Right lung (tissue), 5 donors: ENCODE results near the gene SPG7. TPM values are rescaled to one million over a fixed set of nuclear protein-coding genes. Genes with fewer than 3 reads are reported as not detected.
"Not testable (repeated sequence)": the region's sequence is repeated elsewhere in the genome, so short reads cannot be mapped to it uniquely, and the experiment has no call there.

Source experiments
- DNase-seq, 2 donors: peaks; one replicate each; pipeline ENCODE4 v3.0.0-alpha.2; 2013
- polyA plus RNA-seq, 5 donors: library from polyadenylated mRNA; unstranded; fragments of 120-200 nt; gene quantifications; one replicate each; pipeline versions ENCODE4 v1.2.1 to v1.2.3, GENCODE V29; 2013; ENCODE audit warnings: inconsistent platforms in 1 of 5, low replicate concordance in 1 of 5; ENCODE audit not compliant: insufficient read length in 5 of 5, insufficient read depth in 1 of 5

SPG7 gene
- polyA plus RNA-seq, 5 donors: 100.0 to 129 (median 121) TPM

DNA sequence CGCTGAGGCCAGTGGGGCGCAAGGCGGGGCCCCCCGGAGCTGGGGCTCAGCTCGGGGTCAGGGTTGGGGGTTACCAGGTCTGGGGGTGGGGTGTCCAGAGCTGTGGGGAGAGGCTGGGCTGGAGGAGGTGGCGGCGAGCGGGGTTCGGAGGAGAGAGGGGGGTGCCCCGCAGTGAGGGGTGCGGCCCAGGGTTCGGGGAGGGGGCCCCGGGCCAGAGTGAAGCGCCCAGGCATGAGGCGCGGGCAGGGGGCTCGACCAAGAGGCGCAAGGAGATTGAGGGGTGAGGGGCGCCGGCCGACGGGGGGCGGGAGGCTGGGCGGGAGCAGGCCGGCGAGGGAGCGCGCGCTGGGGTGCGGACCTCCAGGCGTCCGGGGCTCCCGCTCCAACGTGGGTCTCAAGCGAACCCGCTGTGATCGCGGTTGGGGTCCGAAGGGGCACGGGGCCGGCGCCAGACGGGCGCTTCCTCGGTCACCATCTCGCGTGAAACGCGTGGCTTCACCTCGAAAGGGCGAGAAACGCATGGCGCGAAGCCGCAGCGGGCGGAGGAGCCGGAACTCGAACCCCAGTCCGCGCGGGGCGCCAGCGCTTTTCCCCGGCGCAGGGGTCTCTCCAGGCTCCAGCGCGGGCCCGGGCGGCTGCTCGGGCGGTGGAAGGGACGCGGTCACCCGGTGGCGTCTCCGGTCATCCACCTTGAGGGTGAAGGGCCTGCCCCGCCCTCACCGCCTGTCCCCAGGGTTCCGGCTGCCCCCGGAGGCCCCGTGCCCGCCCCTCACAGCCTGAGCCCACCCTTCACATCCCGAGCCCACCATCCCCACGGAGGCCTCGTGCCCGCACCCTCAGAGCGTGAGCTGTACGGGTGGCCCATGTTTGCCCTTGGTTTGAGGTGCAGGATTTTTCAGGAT, 68.2 kb downstream of the SPG7 start:
- DNase-seq: no peak

DNA sequence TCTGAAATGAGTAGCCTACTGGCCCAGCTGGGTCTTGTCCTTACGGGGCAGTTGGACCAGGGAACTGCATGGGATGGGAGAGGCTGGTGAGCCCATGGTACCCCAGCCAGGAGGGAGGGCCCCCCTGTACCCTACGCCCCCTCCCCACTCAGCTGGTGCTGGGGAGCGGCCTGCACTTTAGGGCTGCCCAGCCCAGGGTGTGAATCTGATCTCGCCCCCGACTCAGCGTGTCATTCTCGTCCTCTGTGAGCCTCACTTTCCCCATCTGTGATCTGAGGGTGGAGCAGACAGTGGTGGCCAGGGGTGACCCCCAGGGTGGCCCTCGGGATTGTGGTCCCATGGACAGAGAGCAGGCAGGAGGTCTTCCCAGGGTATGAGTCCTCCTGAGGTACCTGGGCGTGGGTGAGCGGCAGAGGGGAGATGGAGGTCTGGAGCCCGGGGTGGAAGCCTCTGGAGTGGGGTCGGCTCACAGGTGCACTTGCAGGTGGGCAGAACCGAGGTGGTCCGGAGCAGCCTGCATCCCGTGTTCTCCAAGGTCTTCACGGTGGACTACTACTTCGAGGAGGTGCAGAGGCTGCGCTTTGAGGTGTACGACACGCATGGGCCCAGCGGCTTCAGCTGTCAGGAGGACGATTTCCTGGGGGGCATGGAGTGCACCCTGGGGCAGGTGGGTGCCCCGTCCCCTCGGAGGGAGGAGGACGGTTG, 69.0 kb downstream of the SPG7 start:
- no peak for DNase-seq

DNA sequence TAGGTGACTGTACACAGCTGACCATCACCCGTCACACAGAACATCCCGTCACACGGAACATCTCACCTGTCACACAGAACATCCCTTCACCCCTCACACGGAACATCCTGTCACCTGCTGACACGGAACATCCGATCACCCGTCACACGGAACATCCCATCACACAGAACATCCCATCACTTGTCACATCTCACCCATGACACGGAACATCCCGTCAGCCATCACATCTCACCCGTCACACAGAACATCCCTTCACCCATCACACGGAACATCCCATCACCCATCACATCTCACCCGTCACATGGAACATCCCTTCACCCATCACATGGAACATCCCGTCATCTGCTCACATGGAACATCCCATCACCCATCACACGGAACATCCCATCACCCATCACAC, 71.1 kb downstream of the SPG7 start:
- no peak for DNase-seq

DNA sequence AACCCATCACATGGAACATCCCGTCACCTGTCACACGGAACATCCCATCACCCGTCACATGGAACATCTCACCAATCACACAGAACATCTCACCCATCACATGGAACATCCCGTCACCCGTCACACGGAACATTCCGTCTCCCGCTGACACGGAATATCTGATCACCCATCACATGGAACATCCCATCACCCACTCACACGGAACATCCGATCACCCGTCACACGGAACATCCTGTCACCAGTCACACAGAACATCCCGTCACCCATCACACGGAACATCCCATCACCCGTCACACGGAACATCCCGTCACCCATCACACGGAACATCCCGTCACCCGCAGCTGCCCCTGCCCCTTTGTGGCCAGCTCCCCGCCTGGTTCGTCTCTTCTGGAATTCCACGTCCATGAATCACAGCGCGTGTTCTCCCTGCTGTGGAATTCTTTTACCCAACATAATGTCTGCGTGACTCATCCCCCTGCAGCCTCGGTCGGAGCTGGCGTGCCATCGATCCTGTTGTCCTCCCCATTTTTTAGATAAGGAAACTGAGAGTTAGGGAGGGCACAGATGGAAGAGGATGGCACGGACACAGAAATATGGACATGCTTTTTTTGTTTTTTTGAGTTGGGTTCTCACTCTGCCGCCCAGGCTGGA, 73.0 kb downstream of the SPG7 start:
- no peak for DNase-seq

DNA sequence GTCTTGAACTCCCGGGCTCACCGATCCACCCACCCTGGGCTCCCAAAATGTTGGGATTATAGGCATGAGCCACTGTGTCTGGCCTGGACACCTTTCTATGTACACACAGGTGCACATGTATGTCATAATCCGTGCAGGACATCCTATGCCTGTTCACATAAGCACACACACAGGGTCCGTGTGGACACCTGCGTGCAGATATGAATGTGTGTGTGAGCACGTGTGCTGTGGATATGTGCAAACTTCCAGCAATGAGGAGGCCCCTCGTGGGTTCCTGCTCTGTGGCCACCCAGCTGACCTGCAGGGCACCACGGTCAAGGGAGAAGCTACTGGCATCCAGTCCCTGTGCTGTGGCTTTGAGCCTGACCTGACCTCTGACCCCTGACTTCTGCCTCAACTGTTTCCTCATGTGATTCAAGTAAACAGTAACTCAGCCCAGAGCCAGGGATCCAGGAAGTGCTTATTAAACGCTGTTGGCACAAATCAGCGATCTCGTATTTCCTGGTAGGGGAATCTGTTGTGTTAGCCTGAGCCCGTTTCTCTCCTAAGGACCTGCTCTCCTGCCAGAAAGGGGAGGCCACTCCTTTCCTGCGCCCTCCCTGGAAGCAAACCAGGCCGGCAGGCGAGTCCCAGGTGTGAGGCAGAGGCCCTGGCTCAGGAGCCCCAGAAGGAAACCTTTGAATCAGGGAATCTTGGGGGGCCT, 73.8 kb downstream of the SPG7 start:
- no peak for DNase-seq

DNA sequence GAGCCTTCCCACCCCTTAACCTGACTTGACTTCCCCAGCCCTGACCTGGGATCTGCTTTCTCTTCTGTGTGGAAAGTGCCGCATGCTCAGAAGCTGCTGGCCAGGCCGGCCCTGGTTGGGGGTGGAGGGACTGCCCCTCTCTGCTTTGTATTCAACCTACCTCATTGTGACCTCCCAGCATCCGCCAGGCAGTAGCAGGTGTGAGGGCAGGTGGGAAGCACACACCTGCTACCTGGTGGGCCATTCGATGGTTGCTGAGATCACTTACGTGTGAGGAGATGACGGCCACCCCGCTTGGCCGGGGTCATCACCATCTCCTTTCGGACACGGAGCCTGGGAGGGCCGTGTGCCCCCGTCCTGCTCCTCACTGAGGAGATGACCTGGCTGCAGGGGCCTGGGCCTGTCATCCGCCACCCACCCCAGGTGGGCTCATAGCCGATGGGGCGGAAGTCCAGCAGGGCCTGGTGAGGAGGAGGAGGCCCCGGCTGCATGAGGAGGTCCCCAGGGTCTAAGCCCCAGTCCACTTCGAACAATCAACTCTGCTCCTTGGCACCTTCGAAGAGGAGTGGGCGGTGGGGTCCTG, 74.5 kb downstream of the SPG7 start:
- no peak for DNase-seq

DNA sequence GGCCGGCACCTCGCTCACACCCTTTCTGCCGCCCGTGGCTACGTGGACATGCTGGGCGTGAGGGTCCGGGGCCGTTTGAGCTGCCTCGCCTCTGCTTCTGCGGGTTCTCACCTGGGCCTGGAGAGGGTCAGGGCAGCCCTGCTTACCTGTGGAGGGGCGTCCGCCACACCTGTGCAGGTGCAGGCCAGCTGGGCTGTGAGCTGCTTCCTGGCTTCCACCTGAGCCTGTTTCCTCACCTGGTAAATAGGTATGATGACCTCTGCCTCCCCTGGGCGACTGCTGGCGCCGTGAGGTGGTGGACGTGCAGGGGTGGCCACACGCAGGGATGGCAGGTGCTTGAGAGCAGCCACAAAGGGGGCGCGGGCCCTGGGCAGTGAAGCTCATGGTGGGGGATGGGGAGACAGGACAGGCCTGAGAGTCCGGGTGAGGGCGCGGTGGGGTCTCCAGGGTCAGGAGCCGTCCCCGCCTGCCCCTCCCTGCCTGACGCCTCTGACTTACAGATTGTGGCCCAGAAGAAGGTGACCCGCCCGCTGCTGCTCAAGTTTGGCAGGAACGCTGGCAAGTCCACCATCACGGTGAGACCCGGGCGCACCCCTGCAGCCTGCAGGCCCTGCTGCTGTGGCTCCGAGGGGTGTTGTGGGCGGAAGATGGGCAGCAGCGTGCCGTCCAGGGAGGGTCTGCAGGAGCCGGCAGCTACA, 75.1 kb downstream of the SPG7 start:
- DNase-seq: no peak

DNA sequence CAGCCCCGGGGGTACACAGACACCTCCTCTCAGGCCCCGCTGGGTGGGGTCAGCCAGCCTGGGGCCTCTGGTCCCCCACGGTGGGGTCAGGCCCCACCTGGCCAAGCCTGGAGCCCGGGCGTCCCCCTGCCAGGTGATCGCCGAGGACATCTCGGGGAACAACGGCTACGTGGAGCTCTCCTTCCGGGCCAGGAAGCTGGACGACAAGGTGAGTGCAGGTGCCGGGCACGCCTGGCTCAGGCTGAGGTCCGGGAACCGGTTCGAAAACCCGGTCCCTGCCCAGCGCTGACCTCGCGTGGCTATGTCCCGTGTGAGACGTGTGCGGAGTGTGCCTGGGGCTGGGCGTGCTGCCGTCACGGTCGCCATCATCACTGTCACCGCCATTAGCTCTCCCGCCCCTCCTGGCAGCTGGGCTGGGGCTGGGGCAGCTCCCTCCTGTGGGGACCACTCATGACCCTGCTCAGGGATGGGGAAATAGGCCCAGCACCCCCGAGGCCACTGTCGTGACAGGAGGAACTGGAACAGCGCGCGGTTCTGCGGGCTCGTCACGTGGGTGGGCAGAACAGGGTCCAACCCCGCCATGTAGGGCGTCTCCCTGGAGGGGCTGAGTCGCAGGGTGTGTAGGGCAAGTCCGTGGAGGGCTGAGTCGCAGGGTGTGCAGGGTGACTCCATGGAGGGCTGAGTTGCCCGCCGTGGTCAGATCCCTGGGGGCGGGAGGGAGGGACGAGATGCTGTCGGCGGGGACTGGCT, 75.9 kb downstream of the SPG7 start:
- no peak for DNase-seq

DNA sequence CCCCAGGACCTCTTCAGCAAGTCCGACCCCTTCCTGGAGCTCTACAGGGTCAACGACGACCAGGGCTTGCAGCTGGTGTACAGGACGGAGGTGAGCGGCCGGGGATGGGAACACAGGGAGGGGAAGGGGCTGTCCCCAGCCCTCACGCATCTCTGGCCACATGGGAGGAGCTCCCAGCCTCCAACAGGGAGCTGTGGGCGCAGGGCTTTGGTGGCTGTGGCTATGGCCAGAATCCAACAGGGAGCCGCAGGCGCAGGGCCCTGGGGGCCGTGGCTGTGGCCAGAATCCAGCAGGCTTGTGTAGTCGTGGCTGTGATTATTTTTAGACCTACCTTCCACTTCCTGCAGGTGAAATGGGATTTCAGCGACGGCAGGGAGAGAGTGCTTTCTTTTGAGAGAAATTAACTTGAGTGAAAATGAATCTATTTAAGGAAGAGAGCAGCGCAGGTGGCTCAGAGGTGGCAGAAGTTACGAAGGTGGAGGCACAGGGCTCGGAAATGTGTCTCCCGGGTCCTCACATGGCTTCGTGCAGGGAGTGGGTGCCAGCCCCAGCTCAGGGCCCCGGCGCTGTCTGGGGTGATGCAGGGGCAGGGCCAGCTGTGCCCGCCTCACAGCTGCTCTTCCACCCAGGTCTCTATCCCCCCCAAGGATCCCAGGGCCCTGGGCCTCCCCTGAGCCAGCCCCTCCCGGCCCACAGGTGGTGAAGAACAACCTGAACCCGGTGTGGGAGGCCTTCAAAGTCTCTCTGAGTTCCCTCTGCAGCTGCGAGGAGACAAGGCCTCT, 76.8 kb downstream of the SPG7 start:
- no peak for DNase-seq

DNA sequence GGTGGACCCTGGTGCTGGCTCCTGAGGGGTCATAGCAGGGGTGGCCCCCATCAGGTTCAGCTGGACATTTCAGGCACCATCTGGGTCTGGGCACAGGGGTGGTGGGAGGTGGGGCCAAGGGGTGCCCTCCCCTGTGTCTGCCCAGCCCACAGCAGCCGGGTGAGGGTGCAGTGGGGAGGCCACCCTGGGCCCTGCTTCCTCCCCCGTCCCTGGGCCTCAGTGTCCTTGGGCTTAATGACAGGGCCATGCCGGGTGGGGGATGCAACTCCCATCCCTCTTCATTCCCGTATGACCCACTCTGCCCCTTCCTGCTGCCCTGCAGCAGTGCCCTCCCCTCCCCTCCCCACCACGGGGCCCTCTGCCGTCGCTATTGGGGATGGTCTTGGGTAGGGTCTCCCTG, 78.0 kb downstream of the SPG7 start:
- no peak for DNase-seq

DNA sequence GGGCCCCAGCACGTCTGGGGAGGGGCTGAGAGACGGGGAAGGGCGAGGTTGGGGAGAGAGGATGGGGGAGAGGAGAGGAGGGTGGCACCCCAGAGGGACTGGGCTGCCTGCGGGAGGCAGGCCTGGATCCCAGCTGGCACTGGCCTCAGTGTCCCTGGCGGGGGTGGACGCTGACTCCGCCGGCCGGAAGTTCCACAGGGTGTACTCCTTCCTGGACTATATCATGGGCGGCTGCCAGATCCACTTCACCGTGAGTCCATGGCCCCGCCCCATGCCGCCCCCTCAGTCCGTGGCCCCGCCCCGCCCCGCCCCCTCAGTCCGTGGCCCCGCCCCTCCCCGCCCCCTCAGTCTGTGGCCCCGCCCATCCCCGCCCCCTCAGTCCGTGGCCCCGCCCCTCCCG, 78.7 kb downstream of the SPG7 start:
- no peak for DNase-seq

DNA sequence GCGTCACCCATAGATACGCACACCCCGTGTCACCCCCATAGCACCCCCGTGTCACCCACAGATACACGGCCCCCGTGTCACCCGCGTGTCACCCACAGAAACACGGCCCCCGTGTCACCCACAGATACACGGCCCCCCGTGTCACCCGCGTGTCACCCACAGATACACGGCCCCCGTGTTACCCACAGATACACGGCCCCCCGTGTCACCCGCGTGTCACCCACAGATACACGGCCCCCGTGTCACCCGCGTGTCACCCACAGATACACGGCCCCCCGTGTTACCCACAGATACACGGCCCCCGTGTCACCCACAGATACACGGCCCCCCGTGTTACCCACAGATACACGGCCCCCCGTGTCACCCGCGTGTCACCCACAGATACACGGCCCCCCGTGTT, 79.5 kb downstream of the SPG7 start:
- DNase-seq: not testable (repeated sequence)

DNA sequence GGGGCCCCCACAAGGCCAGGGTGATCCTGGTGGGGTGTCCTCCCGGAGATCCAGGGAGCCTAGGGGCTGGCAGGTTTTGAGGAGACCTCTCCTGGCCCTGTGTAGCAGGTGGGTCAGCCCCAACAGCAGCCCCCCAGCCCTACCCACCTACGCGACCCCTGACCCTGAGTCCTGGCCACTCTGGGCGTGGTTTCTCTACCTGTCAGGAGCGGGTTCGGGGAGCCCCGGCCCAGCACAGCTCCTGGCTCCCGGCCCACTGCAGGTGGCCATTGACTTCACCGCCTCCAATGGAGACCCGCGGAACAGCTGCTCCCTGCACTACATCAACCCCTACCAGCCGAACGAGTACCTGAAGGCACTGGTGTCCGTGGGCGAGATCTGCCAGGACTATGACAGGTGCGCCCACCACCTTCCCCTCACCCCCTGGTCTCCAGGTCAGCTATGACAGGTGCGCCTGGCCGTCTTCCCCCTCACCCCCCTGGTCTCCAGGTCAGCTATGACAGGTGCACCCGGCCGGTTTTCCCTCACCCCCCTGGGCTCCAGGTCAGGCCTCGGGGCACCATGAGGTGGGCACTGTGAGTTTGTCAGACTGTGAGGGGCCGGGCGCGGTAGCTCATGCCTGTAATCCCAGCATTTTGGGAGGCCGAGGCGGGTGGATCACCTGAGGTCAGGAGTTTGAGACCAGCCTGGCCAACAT, 80.4 kb downstream of the SPG7 start:
- no peak for DNase-seq

DNA sequence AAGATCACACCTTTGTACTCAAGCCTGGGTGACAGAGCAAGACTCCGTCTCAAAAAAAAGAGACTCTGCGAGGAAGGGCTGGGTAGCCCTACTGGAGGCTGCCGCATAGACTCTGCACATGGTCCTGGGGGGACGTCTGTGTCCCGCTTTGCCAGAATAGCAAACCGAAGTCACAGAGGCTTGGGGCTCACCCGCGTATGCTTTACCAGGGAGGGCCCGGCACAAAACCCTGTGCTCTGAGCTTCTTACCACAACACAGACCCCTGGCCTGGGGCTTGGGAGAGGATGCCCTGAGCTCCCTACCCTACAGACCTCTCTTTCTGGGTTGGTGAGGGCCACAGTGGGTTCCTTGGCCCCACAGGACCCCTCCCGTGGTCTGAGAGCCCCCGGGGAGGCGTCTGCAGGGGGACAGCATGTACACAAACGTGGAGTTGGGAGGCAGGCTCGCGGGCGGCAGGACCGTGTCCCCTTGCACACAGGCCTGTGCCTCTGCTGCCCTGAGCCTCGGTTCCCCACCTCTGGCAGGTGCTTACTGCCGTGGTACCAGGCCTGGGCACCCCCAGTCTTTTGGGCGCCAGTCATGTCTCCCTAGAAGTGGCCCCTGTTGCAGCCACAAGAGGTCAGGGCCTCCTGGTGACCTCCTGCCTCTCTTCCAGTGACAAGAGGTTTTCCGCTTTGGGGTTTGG, 81.2 kb downstream of the SPG7 start:
- DNase-seq: no peak

DNA sequence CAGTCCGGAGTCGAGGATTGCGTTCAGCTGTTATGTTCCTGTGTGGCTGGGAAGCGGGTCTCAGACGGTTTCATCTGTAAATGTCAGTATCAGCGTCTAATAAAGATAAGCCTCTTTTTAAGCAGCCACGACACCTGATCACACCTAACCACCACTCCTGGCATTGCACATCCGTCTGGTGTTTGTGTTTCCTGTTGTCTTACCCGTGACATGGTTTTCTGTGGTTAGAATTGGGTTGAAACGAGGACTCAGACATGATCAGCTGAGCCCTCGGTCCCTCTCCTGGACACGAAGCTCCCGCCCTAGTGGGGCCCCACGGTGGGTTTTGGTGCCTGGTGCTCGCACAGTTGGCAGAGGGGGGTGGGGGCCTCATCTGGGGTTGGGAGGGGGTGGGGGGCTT, 85.6 kb downstream of the SPG7 start:
- DNase-seq: no peak

DNA sequence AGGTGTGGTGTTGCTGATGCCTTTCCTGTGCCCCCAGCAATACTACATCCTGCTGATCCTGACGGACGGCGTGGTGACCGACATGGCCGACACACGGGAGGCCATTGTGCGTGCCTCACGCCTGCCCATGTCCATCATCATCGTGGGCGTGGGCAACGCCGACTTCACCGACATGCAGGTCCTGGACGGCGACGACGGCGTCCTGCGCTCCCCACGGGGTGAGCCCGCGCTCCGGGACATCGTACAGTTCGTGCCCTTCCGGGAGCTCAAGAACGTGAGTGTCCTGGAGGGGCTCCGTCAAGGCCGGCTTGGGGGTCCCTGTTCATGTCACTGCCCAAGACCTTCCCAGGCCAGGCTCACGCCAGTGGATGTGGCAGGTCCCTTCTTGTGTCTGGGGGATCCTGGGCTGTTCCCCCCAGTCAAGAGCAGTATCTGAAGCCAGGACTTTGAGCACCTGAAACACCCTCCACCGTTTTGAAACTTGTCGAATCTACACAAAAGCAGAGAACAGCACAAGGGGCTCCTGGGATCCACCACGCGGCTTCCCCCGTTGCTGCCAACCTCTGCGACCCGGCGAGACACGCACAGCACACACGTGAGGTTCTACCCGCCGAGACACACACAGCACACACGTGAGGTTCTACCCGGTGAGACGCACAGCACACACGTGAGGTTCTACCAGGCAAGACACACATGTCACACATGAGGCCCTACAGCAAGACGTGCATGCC, 87.3 kb downstream of the SPG7 start:
- DNase-seq: no peak

DNA sequence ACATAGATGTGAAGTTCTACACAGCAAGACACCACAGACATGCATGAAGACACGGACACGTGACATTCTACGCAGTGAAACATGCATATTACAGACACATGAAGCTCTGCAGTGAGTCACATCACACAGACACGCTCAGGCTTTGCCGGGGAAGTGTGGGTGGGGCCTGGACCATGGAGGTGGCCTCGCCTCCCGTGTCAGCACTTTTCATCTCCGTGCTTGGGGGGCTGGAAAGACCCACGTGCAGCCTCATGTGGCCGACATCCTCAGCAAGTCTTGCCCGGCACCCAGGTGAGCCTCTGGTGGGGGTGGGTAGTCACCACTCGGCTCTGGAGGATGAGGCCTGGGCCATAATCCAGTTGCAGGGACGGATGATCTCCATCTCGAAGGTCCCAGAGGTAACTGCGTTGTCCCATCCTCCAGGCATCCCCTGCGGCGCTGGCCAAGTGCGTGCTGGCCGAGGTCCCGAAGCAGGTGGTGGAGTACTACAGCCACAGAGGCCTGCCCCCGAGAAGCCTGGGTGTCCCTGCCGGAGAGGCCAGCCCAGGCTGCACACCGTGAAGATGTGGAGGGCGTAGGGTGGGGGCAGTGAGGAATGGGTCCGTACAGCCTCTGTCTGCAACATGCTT, 88.0 kb downstream of the SPG7 start:
- no peak for DNase-seq
